RWPE2 (cell line): ENCODE data around the gene EIF5.

Experiments used
- ATAC-seq: fragments of 200-7000 bp; cut with Tn5 transposase; 3 replicates; pipeline ENCODE4 v1.9.1; 2021; ENCODE audit warnings: low read depth
- DNase-seq: peaks from one replicate; pipeline ENCODE4 v3.0.0-alpha.2; 2020; ENCODE audit warnings: low spot score
- H3K27ac ChIP-seq: fragments of 450-650 bp; 2 replicates; pipeline ENCODE4 v1.5.1; 2017; ENCODE audit warnings: mild to moderate bottlenecking; ENCODE audit not compliant: poor library complexity, severe bottlenecking
- H3K27me3 ChIP-seq: fragments of 250-450 bp; sonication (Bioruptor Pico); 2 replicates; pipeline ENCODE4 v1.5.1; 2021; ENCODE audit warnings: mild to moderate bottlenecking, moderate library complexity; ENCODE audit not compliant: insufficient read depth, poor library complexity, severe bottlenecking
- H3K36me3 ChIP-seq: fragments of 250-450 bp; sonication (Bioruptor Pico); 2 replicates; pipeline ENCODE4 v1.5.1; 2020; ENCODE audit warnings: low read depth, mild to moderate bottlenecking, moderate library complexity
- H3K4me1 ChIP-seq: fragments of 250-450 bp; sonication (Bioruptor Pico); 2 replicates; pipeline ENCODE4 v1.5.1; 2021; ENCODE audit warnings: mild to moderate bottlenecking, moderate library complexity; ENCODE audit not compliant: insufficient read depth, poor library complexity, severe bottlenecking
- H3K4me3 ChIP-seq: fragments of 250-450 bp; sonication (Bioruptor Pico); 2 replicates; pipeline ENCODE4 v1.5.1; 2021; ENCODE audit warnings: mild to moderate bottlenecking, moderate library complexity; ENCODE audit not compliant: severe bottlenecking
- H3K9me3 ChIP-seq: fragments of 250-450 bp; sonication (Bioruptor Pico); 2 replicates; pipeline ENCODE4 v1.5.1; 2021; ENCODE audit warnings: mild to moderate bottlenecking, moderate library complexity; ENCODE audit not compliant: severe bottlenecking
- CTCF ChIP-seq: fragments of 450-650 bp; IDR thresholded peaks from one replicate; pipeline ENCODE4 v1.5.1; 2017; ENCODE audit warnings: mild to moderate bottlenecking, moderate library complexity; ENCODE audit not compliant: poor library complexity, severe bottlenecking

Gene EIF5

GRCh38 chr14:103293465-103293864 lies 40.6 kb upstream of the EIF5 start:
- no peak for TF ChIP-seq CTCF
- no peak overlapping the region for H3K4me3 ChIP-seq
- H3K27me3 ChIP-seq = no peaks in the 10 kb centered on the region
- no peak for DNase-seq
- no peaks in the 10 kb centered on the region for H3K9me3 ChIP-seq
- H3K36me3 ChIP-seq = no peaks in the 10 kb centered on the region
- H3K27ac ChIP-seq = no peak overlapping the region
- peaks cover 9% of the 10 kb centered on the region for H3K4me1 ChIP-seq
- ATAC-seq = no peak

- H3K9me3 ChIP-seq = no peaks in the 10 kb centered on the region
- no peak for TF ChIP-seq CTCF
- peaks cover 9% of the 10 kb centered on the region for H3K4me1 ChIP-seq
- no peaks in the 10 kb centered on the region for H3K27me3 ChIP-seq
- H3K36me3 ChIP-seq = no peaks in the 10 kb centered on the region
- H3K4me3 ChIP-seq = no peak overlapping the region
- DNase-seq (no peak), ATAC-seq (no peak)
- no peak overlapping the region for H3K27ac ChIP-seq
Measured at GRCh38 chr14:103294091-103294490, 39.9 kb upstream of the EIF5 start.

GRCh38 chr14:103296007-103296406 lies 38.0 kb upstream of the EIF5 start:
- Histone ChIP-seq H3K4me1 (peaks cover 9% of the 10 kb centered on the region), H3K36me3 (no peaks in the 10 kb centered on the region), H3K27ac (no peak overlapping the region), H3K9me3 (no peaks in the 10 kb centered on the region), H3K27me3 (no peaks in the 10 kb centered on the region), H3K4me3 (no peak overlapping the region)
- ATAC-seq (peak; percentile 57; the same call in 2 of the 3 replicates), DNase-seq (no peak)
- TF ChIP-seq CTCF = no peak

GRCh38 chr14:103296987-103297386 lies 37.0 kb upstream of the EIF5 start:
- no peak overlapping the region for H3K4me3 ChIP-seq
- no peaks in the 10 kb centered on the region for H3K9me3 ChIP-seq
- H3K27ac ChIP-seq = no peak overlapping the region
- no peak for ATAC-seq
- H3K4me1 ChIP-seq = peaks cover 17% of the 10 kb centered on the region
- TF ChIP-seq CTCF = no peak
- no peak for DNase-seq
- no peaks in the 10 kb centered on the region for H3K27me3 ChIP-seq
- no peaks in the 10 kb centered on the region for H3K36me3 ChIP-seq

GRCh38 chr14:103298620-103299019 lies 35.4 kb upstream of the EIF5 start:
- Histone ChIP-seq H3K27ac (no peak overlapping the region), H3K27me3 (no peaks in the 10 kb centered on the region), H3K4me3 (no peak overlapping the region), H3K9me3 (no peaks in the 10 kb centered on the region), H3K36me3 (no peaks in the 10 kb centered on the region), H3K4me1 (peaks cover 30% of the 10 kb centered on the region)
- no peak for TF ChIP-seq CTCF
- no peak for DNase-seq
- no peak for ATAC-seq
